NCI-H1092 (cell line): Measurements from ENCODE around the gene ROR2.
A peak's percentile ranks its signal among the peaks of the same experiment; 100 is the strongest.

Experiments
- DNase-seq: peaks from one replicate; lab custom pipeline; 2025; lab: John Stamatoyannopoulos, UW

The ROR2 gene

DNA sequence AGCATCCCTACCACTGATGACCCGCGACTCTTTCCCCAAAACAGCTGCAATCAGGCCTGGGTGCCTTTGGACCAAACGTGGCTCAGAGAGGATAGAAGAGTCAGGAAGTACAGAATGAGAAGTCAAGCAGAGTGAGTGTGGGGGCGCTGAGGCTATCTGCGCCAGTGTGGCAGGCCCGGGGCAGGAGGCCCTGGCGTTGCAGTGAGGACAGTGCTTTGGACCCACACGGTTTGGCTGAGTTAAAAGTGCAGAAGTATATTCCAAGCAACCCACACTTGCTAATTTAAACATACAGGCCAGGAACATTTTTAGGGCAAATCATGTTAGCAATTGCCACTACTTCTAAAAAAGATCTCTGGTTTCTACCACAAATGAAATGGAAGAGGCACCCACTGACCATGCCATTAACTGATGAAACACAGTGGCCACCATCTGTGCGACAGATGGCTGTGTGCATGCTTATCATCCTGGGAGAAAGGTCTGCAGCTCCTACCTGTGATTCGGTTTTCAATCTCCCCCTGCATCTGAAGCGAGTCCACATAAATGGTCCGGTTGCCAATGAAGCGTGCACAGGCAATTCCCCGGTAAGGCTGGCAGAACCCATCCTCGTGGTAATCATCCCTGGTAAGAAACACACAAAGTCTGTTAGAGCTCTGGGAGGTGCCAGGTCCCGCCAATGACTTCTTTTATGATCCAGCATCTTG lies 213.0 kb downstream of the ROR2 start:
- DNase-seq, result no peak

DNA sequence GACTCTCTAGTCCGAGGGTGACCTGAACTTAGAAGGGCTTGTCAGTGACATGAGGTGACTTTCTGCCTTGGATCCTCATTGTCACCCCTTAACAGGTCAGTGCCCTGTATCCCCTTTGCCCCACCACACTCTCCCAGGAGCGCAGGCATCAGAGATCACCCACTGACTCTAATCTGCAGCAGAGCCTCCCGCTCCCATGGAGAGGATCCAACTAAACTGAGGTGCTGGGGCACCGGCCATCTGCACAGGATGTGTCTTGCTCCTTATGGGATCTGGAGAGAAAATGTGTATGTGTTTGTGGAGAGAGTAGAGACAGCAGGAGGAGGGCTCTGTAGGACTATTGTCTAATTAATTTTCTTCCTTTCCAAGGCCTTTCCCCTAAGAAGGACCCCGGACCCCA lies 213.7 kb downstream of the ROR2 start:
- DNase-seq, result no peak

DNA sequence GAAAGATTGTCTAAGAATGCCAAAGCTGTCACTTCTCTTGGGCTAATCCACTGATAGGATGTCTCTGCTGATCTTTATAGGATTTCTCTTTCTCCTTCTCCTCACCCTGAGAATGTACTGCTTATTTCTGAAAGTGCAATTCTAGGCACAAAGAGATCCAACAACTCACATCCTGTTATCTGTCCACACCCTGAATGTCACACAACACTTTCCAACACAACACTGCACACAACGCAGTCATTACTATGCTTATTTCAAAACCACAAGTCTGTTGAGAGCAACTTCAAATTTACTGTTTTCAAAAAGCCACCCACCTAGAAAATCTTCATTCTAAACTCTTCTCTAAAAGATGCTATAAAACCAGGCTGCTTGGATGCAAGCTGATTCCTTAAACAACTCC lies 215.0 kb downstream of the ROR2 start:
- DNase-seq, result no peak

DNA sequence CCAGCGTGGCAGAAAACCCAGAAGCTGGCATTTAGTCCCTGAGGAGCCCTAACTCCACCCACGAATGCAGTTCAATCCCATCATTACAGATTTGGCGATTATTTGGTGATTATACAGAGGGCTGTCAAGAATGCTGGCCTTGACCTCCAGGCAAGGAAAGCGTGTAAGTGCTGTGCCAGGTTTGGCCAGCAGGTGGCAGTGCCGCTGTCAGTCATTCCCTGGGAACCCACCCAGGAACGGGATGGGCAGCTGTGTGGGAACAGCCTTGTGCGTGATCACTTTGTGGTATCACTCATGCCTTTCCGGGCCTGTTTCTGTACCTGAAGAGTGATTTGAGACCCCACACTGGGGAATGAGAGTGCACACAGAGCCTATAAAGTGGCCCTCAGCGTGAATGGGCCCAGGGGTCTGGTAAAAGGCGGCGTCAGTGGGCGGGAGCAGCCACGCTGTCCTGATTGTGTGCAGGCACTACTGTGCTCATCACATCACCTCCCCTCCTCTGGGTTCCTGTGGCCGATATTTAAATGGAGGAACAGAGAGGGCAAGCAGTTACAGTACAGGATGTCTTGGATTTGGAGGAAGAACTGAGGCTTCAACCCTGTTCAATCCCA lies 215.6 kb downstream of the ROR2 start:
- peak; percentile 42 for DNase-seq

DNA sequence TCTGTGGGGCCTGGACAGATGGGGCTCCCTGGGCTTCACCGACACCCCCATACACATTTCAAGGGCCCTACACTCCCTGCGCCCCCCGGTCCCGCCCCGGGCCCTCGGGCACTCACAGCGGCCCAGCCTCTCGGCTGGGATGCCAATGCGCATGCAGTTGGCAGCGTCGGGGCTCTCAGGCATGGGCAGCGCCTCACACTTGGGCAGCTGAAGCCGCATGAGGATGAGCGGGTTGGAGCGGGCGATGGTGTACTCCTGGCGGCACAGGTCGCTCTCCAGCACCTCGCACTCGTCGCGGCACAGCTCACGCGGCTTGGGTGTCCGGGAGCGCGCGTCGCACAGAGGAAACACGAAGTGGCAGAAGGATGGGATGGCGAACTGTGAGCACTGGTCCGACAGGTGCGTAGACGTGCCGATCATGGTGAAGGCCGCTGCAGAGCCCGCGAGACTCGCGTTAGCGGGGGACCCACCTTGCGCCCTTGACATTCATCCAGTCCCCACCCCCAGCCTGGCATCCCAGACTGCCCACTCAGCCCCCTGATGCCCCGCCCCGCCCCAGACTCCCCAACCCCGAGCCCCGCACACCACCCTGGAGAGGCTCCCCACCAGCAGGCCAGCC lies 216.9 kb downstream of the ROR2 start:
- DNase-seq, result no peak

DNA sequence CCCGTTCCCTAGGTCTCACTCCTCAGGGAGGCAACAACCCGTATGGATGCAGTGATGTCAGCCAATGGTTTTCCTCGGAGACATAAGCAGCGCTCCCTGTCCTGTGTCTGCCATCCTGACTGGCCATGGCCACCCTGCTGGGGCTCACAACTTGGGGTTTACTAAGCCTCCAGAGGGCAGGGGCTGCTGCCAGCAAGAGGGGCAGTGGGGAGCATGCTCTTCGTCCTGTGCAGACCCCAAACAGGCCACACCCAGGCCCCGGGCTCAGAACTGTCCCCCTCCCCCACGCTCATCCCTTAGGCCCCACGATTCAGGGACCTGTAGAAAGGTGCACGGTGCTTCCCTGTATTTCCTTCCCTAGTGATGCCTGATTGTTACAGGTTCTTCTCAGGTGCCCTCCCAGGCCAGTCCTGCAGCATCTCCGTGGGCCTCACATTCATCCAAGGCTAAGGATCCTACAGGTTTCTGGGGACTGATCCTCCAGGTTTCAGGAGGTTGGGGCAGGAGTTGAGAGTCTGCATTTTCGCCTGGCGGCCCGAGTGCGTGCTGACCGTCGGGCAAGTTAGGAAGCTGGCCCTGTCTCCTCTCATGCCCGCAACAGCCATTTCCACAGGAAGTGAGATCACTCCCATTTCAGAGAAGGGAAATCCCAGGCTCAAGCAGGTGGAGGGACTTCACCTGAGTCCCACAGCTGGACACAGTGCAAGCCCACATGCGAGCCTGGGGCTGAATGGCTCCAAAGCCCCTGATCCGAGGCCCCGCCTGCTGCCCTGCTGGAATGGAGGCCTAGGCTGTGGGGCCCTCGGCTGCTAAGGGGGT lies 217.6 kb downstream of the ROR2 start:
- no peak for DNase-seq

DNA sequence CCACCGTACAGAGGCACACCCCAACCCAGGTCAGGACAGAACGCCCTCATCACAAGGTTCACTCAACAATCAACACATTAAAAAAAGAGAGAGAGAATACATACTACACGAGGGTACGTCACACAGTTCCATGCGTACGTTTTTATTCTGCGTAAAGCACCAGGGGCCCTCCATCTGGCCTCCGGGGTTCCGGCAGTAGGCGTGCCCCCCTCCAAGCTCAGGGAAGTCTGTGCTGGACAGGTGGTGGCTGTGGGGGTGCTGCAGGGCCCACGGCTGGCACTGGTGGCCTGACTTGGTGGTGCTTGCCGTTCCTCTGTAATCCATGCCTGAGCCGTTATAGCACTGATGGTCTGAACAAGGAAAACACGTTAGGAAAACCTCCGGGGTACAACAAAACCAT lies 219.2 kb downstream of the ROR2 start:
- no peak for DNase-seq

DNA sequence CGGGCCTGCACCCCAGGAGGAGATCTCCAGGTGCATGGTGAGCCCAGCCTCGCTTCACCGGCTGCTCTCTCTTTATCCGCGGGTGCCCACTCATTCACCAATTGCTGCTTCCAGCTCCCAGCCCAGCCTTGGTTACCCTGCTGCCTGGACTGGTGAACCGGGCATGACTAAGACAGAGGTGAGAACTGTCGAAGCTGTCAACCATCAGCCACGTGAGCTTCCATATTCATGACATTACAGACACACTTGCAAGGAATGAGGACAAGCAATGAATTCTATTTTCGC lies 220.5 kb downstream of the ROR2 start:
- DNase-seq, result no peak

DNA sequence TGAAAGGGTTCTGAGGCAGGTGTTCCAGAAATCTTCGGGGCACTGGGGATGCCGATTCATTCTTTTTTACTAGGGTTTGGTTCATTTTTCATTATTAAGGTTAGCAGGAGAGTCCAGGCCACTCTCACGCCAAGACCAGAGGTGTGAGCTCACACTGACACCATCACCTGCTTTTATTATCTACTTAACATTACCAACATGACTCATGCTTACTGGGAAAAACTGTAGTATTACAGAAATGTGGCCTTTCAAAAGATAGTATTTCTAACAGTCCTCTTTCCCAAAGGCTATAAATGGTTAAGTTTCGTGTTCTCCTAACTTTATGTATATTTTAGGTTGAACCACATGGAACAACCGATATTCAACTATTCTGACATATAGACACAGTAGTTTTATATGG lies 222.1 kb downstream of the ROR2 start:
- DNase-seq, result no peak

DNA sequence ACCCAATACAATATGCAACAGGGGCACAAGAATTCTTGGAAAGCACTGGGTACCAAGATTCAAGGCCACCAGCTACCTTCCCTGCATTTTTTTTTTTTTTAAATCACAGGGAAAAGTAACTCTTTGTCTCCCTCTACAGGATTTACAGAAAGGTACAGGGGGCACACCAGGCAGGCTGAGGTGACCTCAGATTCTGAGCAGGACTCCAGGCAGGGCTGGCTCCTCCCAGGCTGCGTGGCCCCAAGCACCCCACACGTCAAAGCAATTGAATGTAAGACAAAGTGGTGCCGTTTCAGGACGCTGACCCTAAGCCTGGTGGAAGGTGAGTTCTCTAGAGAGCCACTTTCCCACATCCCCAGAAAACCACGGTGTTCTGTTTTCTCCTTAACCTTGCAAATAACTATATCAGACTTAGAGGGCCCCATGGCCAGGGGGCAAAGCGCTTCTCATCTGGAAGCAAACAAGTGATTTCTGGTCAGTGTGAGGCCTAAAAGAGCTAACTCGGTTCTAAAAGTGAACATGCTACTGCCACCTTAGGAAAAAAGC lies 222.6 kb downstream of the ROR2 start:
- no peak for DNase-seq

DNA sequence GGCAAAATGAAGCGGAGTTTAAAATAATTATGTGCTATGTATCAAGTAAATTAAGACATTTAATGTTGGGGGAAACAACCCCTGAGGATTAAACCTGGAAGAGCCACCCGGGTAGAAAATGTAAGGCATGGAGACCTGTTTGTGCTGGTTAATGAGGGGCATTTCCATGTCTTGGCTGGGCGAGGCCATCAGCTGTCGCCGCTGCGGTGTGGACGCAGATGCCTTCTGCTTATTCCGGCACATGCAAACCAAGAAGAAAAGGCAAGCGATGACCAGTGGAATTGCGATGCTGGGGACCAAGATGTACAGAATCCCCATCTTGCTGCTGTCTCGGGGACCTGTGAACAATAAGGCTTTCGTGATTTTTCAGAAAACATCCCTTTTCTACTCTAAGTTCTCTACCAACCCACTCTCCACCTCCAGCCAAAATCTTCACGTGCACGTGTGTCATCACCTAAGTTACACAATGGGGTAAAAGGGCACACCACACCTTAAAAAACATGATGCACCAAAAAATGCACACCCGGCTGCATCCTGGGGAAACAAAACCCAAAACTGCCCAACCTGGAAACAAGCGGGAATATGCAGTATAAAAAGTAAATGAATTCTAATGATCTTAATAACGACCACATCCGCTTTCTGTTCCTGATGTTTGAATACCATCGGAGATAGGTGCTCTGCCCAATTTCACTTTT lies 223.5 kb downstream of the ROR2 start:
- DNase-seq, result no peak

DNA sequence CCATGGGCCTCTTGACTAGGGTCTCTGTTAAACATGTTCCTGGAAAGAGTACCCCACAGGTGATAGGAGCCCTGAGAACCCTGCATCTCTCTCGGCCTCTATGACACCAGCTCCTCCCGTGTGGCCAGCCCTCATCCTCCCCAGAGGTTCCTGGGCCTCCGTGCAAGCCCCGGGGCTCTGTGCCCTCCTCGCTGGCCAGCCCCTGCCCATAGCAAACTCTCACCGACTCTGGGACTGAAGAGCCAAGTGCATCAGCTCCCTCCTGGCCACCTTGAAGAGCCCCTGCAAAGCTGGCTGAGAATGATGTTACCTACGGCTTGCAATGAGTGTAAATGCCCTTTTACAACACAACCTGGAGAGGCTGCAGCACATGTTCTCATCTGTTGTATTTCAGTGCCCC lies 224.4 kb downstream of the ROR2 start:
- DNase-seq, result no peak

DNA sequence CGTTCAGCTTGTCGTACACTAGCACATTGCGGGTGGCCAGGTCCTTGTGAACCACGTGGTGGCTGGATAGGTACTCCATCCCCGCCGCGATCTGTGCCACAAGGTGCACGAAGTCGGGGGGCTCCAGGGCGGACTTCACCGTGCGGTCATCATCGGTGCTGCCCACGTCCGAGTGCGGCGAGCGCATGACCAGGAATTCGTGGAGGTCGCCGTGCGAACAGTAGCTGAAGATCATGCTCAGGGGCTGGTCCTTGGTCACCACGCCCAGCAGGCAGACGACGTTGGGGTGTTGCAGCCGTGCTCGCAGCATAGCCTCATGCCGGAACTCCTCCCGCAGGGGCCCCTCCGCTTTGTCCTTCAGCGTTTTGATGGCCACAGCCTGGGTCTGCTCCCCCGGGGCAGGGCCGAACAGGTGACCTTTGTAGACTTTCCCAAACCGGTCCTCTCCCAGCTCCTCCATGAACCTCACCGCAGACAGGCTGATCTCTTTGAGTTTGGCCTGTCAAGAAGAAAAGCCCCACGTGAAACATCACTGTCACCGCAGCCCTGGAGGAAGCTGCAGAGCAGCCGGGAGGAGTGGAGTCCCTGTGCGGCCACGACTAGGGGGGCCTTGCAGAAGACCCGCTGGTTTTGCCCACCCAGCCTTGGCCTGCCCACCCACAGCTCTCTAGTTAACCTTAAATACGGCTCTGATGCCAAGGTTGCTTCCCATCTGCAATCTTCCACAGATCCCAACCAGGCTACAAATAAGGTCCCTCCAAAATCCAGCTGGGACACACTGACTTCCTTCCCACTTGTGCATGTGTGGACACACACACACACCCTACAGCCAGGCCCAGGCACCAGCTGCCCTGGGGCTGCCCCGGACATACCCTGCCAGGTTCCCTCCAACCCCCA lies 225.2 kb downstream of the ROR2 start:
- DNase-seq, result no peak

DNA sequence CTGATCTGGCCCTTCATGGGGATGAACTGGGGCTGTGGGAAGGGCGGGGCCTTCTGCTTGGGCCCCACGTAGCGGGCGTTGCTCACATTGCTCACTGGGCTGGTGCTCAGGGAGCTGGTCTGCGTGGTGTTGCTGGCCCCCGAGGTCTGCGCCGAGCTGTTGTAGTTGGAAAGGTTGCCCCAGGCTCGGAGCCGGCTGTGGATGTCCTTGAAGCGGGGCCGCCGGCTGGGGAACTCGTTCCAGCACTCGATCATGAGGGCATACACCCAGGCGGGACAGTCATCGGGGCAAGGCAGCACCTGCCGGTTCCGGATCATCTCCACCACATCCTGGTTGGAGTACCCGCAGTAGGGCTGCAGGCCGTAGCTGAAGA lies 226.0 kb downstream of the ROR2 start:
- no peak for DNase-seq

DNA sequence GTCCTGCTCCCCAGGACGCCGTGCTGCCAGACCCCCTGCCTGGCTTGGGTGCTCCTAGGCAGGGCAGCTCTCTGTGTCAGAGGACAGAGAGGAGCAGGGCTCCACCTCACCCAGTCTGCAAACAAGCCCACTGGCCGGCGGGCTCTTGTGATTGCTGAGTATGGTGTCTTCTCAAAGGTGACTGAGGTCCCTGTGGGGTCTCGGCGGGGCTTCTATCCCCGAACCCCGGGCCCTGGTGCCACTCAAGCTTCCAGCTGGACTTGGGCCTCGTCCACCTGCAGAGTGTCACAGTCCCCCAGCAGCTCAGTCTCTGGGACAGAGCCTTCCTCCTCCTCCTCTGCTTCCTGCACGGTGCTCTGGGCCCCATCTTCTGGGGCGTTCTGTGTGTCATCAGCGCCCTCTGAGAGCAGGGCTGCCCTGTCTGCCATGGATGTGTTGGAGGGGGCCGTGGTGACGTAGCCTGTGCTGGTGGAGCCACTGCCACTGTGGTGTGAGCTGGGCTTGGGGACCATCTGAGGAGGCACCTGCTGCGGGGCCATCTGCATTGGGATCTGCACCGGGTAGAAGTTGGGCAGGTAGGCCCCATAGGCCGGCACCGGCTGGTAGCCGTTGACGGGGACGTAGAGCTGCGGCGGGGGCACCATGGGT lies 226.5 kb downstream of the ROR2 start:
- no peak for DNase-seq

DNA sequence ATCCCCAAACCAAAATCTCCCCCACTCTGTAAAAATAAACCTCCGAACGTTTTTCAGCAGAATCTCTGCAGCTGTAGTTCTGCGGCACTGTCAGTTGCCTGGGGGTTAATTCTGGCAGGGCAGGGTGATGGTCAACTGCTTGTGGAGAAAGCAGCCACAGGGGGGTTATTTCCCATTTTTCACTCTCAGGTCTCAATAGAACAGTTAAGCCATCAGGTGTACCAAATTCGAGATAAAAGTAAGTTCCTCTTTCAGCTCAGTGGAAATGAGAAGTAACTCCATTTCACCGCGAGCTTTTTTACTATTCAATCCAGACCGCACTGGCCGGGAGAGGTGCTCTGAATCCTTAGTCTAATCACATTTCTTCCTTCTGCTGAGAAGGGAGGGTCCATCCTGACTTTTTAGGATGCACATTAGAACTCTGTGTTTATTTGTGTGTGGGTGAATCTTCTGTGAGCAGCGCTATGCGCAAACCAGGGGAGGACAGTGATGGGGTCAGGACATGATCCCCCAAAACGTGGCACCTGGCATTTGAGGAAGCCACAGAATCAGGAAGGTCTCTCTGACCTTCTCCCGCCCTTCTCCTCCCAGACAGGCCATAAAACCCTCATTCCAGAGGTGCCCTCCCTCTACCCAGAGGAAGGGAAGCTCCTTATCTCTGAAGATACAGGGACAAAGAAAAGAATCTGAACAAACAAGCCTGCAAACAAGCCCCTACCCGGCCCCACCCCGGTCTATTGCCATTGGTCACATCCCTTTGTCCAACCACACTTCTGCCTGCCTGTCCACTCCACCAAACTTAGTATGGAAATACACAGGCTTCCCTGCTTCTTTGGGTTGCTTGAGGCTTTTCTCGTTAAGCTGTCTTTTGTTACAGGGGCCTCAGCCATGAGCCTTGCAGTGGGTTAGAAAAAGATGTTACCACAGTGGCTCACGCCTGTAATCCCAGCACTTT lies 229.0 kb downstream of the ROR2 start:
- DNase-seq, result no peak

DNA sequence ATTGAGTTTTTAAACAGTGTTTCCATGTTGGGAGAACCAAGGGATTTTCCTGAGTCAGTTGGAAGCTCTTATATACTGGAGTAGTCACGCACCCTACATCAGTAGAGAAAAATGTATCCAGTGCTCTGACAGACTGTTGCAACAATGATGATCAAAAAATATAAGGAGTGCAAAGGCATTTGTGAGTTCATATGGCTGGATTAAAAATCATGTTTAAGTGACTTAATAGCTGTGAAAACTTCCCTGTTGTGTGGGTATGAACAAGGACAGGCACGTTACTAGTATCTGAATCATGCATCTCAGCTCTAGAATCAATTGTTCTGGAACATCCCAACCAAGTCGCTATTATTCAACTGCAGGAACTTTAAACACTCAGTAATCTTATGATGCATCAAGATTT lies 229.7 kb downstream of the ROR2 start:
- no peak for DNase-seq

DNA sequence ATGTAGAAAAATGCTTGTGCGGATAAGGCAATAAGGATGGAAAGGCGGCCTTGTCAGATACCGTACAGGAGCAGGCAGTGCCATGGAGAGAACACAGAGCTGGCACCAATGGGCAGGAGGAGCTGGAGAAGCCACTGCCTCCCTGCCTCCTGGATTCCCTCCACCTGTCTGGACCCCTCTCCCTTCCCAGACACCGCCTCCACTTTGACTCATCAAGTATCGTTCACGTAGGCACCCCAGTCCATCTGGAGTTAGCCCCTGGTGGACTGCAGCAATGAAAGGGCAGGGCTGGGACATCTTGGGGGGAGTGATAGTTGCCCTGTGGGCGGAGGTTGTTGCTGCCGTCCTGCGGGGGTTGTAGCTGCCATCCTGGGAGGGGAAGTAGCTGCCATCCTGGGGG lies 232.0 kb downstream of the ROR2 start:
- no peak for DNase-seq

DNA sequence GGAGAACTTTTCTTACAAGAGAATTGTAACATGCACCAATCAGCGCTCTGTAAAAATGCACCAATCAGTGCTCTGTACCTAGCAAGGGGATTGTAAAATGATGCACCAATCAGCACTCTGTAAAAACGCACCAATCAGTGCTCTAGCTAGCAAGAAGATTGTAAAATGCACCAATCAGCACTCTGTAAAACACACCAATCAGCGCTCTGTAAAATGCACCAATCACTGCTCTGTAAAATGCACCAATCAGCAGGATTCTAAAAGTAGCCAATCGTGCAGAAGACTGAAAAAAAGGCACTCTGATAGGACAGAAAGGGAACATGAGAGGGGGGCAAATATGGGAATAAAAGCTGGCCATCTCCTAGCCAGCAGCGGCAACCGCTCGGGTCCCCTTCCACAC lies 233.2 kb downstream of the ROR2 start:
- DNase-seq, result no peak

DNA sequence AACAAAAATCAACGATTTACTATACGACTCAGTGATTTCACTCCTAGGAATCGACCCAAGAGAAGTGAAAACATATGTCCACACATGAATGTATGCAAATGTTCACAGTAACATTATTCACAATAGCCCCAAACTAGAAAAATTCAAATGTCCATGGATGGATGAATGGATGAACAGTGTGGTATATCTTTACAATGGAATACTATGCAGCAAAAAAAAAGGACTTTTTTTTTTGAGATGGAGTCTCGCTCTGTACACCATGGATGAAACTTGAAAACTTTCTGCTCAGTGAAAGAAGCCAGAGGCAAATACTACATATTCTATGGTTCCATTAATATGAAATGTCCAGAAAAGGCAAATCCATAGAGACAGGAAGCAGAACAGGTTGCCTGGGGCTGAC lies 233.8 kb downstream of the ROR2 start:
- DNase-seq, result no peak
